Measurements from ENCODE around the gene SEMA4D. TPM values are rescaled to one million over a fixed set of nuclear protein-coding genes. Genes with fewer than 3 reads are reported as not detected.

SEMA4D gene
- total and polyA plus RNA-seq, 2 of the 13 experiments (the other 11 are each of a cell fraction or from before 2014, with no cell fraction given): 0.13 to 0.16 TPM

- TF ChIP-seq MNT (IDR thresholded peaks at IDR 0.05): peak; percentile 49; the same call in 1 of the 2 replicates
- TF ChIP-seq HNF4A (CRISPR knock-in tag; IDR thresholded peaks at IDR 0.05): no peak
- no peaks in the 10 kb centered on the region for H3K9me3 ChIP-seq (ENCODE audit: low read length)
- no peak overlapping the region for H3K4me3 ChIP-seq (replicated peaks in 1 of 3; ENCODE audit: insufficient read depth in 1 of 3, low read depth in 2 of 3, low read length in 3 of 3)
- no peaks in the 10 kb centered on the region for H4K20me1 ChIP-seq (ENCODE audit: insufficient read depth, low read length)
- no peak overlapping the region for H2AFZ ChIP-seq (ENCODE audit: low read length)
- WGBS (ENCODE audit: low lambda C conversion rate): 47% methylated on average over 5 of the region's 8 CpGs
- no peaks in the 10 kb centered on the region for H3K4me1 ChIP-seq (ENCODE audit: insufficient read depth, low read length)
- ChIA-PET CTCF (ENCODE audit: low intra/inter-chr PET ratio, low total read pairs) (no interaction called here), POLR2A (no interaction called here)
- H3K79me2 ChIP-seq (ENCODE audit: insufficient read depth, low read length): no peaks in the 10 kb centered on the region
- intact Hi-C loops (cut with micrococcal nuclease; ENCODE audit: unreplicated experiment) (no loop called here), in situ Hi-C loops (cut with HindIII; ENCODE audit: extremely low pct_ligation_motif_present, low pct_unique_long_range_greater_than_20kb) (no loop called here)
- no peaks in the 10 kb centered on the region for H3K36me3 ChIP-seq (replicated peaks in 1 of 2; ENCODE audit: control insufficient read depth in 1 of 2, insufficient read depth in 2 of 2, low read length in 2 of 2)
- no TSS peak for BruUV-seq (replicated peaks)
- FAIRE-seq (no peak), DNase-seq (ENCODE audit: low spot score) (no peak), ATAC-seq (peak; percentile 40; the same call in 1 of the 3 replicates)
- H3K4me2 ChIP-seq (ENCODE audit: low read depth, low read length): no peak overlapping the region
- no peak overlapping the region for H3K27ac ChIP-seq (ENCODE audit: extremely low read length, insufficient read depth, low read length)
- no peak overlapping the region for H3K9ac ChIP-seq (ENCODE audit: insufficient read depth, low read depth, low read length)
- 0 out of 5 replicates have a peak, but pooled peaks cover 0 to 7% of the 10 kb centered on the region in 2 experiments for H3K27me3 ChIP-seq (ENCODE audit: control insufficient read depth in 1 of 2, insufficient read depth in 2 of 2, low read length in 2 of 2)
Observed at GRCh38 chr9:89458768-89459496, 39.0 kb downstream of the SEMA4D start.

- no peak overlapping the region for H2AFZ ChIP-seq (ENCODE audit: low read length)
- 0 out of 5 replicates have a peak, but pooled peaks cover 0 to 7% of the 10 kb centered on the region in 2 experiments for H3K27me3 ChIP-seq (ENCODE audit: control insufficient read depth in 1 of 2, insufficient read depth in 2 of 2, low read length in 2 of 2)
- intact Hi-C loops (cut with micrococcal nuclease; ENCODE audit: unreplicated experiment): no loop called here
- BruUV-seq (replicated peaks): no TSS peak
- H3K4me1 ChIP-seq (ENCODE audit: insufficient read depth, low read length): no peaks in the 10 kb centered on the region
- H4K20me1 ChIP-seq (ENCODE audit: insufficient read depth, low read length): no peaks in the 10 kb centered on the region
- FAIRE-seq: no peak
- H3K4me2 ChIP-seq (ENCODE audit: low read depth, low read length): no peak overlapping the region
- ATAC-seq: no peak
- no peak overlapping the region for H3K4me3 ChIP-seq (replicated peaks in 1 of 3; ENCODE audit: insufficient read depth in 1 of 3, low read depth in 2 of 3, low read length in 3 of 3)
- H3K9ac ChIP-seq (ENCODE audit: insufficient read depth, low read depth, low read length): no peak overlapping the region
- H3K27ac ChIP-seq (ENCODE audit: extremely low read length, insufficient read depth, low read length): no peak overlapping the region
- in situ Hi-C loops (cut with HindIII; ENCODE audit: extremely low pct_ligation_motif_present, low pct_unique_long_range_greater_than_20kb): no loop called here
- no peaks in the 10 kb centered on the region for H3K79me2 ChIP-seq (ENCODE audit: insufficient read depth, low read length)
- 48% methylated on average over 8 of the region's 9 CpGs for WGBS (ENCODE audit: low lambda C conversion rate)
- H3K9me3 ChIP-seq (ENCODE audit: low read length): no peaks in the 10 kb centered on the region
- POLR2A ChIA-PET: no interaction called here
- CTCF ChIA-PET (ENCODE audit: low intra/inter-chr PET ratio, low total read pairs): no interaction called here
- DNase-seq (ENCODE audit: low spot score): no peak
- TF ChIP-seq ZNF121 (CRISPR knock-in tag; IDR thresholded peaks at IDR 0.05): peak; percentile 27; the same call in 1 of the 2 replicates
- TF ChIP-seq TFAP4 (IDR thresholded peaks at IDR 0.05; ENCODE audit: borderline replicate concordance, low read depth): no peak
- no peaks in the 10 kb centered on the region for H3K36me3 ChIP-seq (replicated peaks in 1 of 2; ENCODE audit: control insufficient read depth in 1 of 2, insufficient read depth in 2 of 2, low read length in 2 of 2)
Observed at GRCh38 chr9:89457376-89457855, 40.5 kb downstream of the SEMA4D start.
